GM23338 (cell line): ENCODE results near the gene PCGF2. TPM values are rescaled to one million over a fixed set of nuclear protein-coding genes. Genes with fewer than 3 reads are reported as not detected.
A peak's percentile ranks its signal among the peaks of the same experiment; 100 is the strongest.

Experiments used
- ATAC-seq: fragments of 200-7000 bp; cut with Tn5 transposase; 3 replicates; pipeline ENCODE4 v1.9.1; 2020
- DNase-seq: peaks from one replicate; pipeline ENCODE4 v3.0.0-alpha.2; 2015; ENCODE audit warnings: low spot score
- H2AFZ ChIP-seq: fragments of 200-600 bp; sonication (generic); 2 replicates; pipeline ENCODE4 v1.8.0; 2016; ENCODE audit warnings: antibody characterized with exemption, mild to moderate bottlenecking, moderate library complexity
- H3F3A ChIP-seq: fragments of 200-600 bp; sonication (generic); replicated peaks from 2 replicates; pipeline ENCODE4 v1.8.0; 2017; ENCODE audit warnings: antibody characterized with exemption, mixed run types, low read depth
- H3K27ac ChIP-seq: fragments of 200-600 bp; sonication (generic); 2 replicates; pipeline ENCODE4 v1.6.1; 2016; ENCODE audit warnings: low read depth
- H3K27me3 ChIP-seq: fragments of 200-600 bp; sonication (generic); 2 replicates; pipeline ENCODE4 v1.8.0; 2016; ENCODE audit warnings: mild to moderate bottlenecking, mixed run types, moderate library complexity; ENCODE audit not compliant: insufficient read depth
- H3K36me3 ChIP-seq: fragments of 200-600 bp; sonication (generic); 2 replicates; pipeline ENCODE4 v1.8.0; 2016; ENCODE audit warnings: mild to moderate bottlenecking; ENCODE audit not compliant: insufficient read depth
- H3K4me1 ChIP-seq: fragments of 200-600 bp; sonication (generic); 2 replicates; pipeline ENCODE4 v1.8.0; 2016; ENCODE audit warnings: mild to moderate bottlenecking, moderate library complexity; ENCODE audit not compliant: insufficient read depth
- H3K4me2 ChIP-seq: fragments of 200-600 bp; sonication (generic); 2 replicates; pipeline ENCODE4 v1.7.1; 2017; ENCODE audit warnings: mixed run types
- H3K4me3 ChIP-seq: fragments of 200-600 bp; sonication (generic); 2 replicates; pipeline ENCODE4 v1.6.1; 2016; ENCODE audit warnings: mixed run types
- H3K79me2 ChIP-seq: fragments of 200-600 bp; sonication (generic); replicated peaks from 2 replicates; pipeline ENCODE4 v1.8.0; 2017; ENCODE audit warnings: mild to moderate bottlenecking; ENCODE audit not compliant: insufficient read depth
- H3K9me2 ChIP-seq: fragments of 200-600 bp; sonication (generic); 2 replicates; pipeline ENCODE4 v1.8.0; 2017; ENCODE audit not compliant: insufficient read depth
- H4K20me1 ChIP-seq: fragments of 200-600 bp; sonication (generic); replicated peaks from 2 replicates; pipeline ENCODE4 v1.8.0; 2017; ENCODE audit warnings: mild to moderate bottlenecking; ENCODE audit not compliant: insufficient read depth
- H3K27ac Mint-ChIP-seq: 2 replicates; pipeline ENCODE4 v1.8.0; 2020; ENCODE audit warnings: inconsistent platforms, mild to moderate bottlenecking, moderate library complexity, mixed read lengths
- H3K27me3 Mint-ChIP-seq: 3 replicates; pipeline ENCODE4 v1.8.0; 2022; ENCODE audit warnings: low read depth, mild to moderate bottlenecking, moderate library complexity, mixed read lengths, inconsistent platforms; ENCODE audit not compliant: insufficient read depth, poor library complexity
- H3K36me3 Mint-ChIP-seq: 3 replicates; pipeline ENCODE4 v1.8.0; 2021; ENCODE audit warnings: low read depth, mild to moderate bottlenecking, inconsistent platforms, moderate library complexity, mixed read lengths
- H3K4me1 Mint-ChIP-seq: 3 replicates; pipeline ENCODE4 v1.8.0; 2020; ENCODE audit warnings: mild to moderate bottlenecking, inconsistent platforms, mixed read lengths
- H3K4me3 Mint-ChIP-seq: 3 replicates; pipeline ENCODE4 v1.8.0; 2021; ENCODE audit warnings: moderate library complexity, mild to moderate bottlenecking, inconsistent platforms, mixed read lengths
- H3K9me3 Mint-ChIP-seq: 3 replicates; pipeline ENCODE4 v1.8.0; 2020; ENCODE audit warnings: moderate library complexity, mild to moderate bottlenecking, inconsistent platforms, mixed read lengths
- CTCF ChIP-seq, 2 experiments: fragments of 200-600 bp in 1 of 2; sonication (generic) in 1 of 2; conservative IDR thresholded peaks; 2 replicates each; pipeline versions ENCODE4 v1.5.1 to v1.6.1; 2016 to 2017; ENCODE audit warnings: antibody characterized with exemption in 2 of 2, low read depth in 2 of 2, mild to moderate bottlenecking in 2 of 2, moderate library complexity in 1 of 2
- JUNB ChIP-seq: IDR thresholded peaks from one replicate; pipeline ENCODE4 v1.6.1; 2016; ENCODE audit warnings: antibody characterized with exemption; ENCODE audit not compliant: unreplicated experiment
- NANOG ChIP-seq: IDR thresholded peaks from 2 replicates; pipeline ENCODE4 v1.6.1; 2016; ENCODE audit warnings: antibody characterized with exemption, borderline replicate concordance
- POLR2AphosphoS5 ChIP-seq: IDR thresholded peaks from 2 replicates; pipeline ENCODE4 v1.6.1; 2016; ENCODE audit warnings: antibody characterized with exemption, low read depth
- REST ChIP-seq: IDR thresholded peaks from one replicate; pipeline ENCODE4 v1.6.1; 2018; ENCODE audit warnings: antibody characterized with exemption; ENCODE audit not compliant: unreplicated experiment
- ZNF114 ChIP-seq: fragments of 250-450 bp; sonication (Bioruptor Pico); IDR thresholded peaks from 2 replicates; pipeline ENCODE4 v1.5.0; 2020; ENCODE audit warnings: mild to moderate bottlenecking, moderate library complexity
- ZNF331 ChIP-seq: fragments of 250-450 bp; sonication (Bioruptor Pico); IDR thresholded peaks from 2 replicates; pipeline ENCODE4 v1.5.0; 2020; ENCODE audit warnings: low read depth, mild to moderate bottlenecking, moderate library complexity
- polyA plus RNA-seq: library from polyadenylated mRNA; unstranded; fragments of >200 nt; fragmentation: Nextera tagmentation; extraction: Ambion mirVana; gene quantifications from 2 replicates; pipeline ENCODE4 v1.2.1, GENCODE V29; 2016
- total RNA-seq: library from RNA; depleted of rRNA; stranded (reverse); fragments of >200 nt; shearing (Covaris generic); gene quantifications from 2 replicates; pipeline ENCODE4 v1.2.3, GENCODE V29; 2014
- TF ChIP-seq, protein P1 (sequence below): IDR thresholded peaks from 2 replicates; pipeline ENCODE4 v1.6.1; 2016; ENCODE audit warnings: antibody characterized with exemption

Gene PCGF2
- total and polyA plus RNA-seq, 2 experiments from 2014 or later: 21.1 to 51.9 TPM

DNA sequence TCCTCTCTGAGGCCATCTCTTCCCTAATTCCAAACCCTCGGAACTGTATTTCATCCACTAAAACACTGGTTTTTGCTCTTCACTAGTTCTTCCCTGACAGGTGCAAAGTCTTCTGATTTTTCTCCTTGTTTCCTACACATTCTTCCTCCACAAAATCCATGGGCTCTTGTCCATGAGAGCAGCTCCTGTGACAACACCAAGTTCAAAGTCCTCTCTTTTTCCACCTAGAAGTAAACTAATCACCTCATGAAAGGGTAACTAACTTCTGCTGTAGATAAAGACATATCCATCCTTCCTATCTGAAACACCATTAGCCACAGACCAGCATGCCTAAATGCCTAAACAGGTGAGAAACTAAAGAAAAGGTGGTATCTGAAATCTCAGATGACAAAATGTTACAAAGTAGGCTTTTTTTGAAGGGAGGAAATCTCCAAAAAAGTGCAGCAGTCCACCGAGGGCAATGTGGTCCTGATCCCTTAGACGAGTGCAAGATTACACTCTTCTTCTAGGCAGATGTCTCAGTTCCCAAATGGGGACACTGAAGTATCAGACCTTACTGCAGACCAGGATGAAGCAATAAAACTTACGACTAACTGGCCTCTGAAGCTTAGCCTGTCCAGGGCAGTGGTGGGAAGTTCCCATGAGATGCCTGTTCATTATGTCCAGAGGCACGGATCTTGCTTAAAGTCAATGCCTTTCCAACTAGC lies 48.5 kb upstream of the PCGF2 start:
- Histone ChIP-seq H2AFZ (no peak overlapping the region), H3K79me2 (peaks cover 71% of the 10 kb centered on the region), H3F3A (peaks cover 10% of the 10 kb centered on the region; the same call in 1 of the 2 replicates), H3K4me2 (no peak overlapping the region), H3K4me1 (peaks cover 16% of the 10 kb centered on the region), H4K20me1 (peaks cover 29% of the 10 kb centered on the region), H3K27me3 (no peaks in the 10 kb centered on the region), H3K9me2 (no peaks in the 10 kb centered on the region), H3K27ac (no peak overlapping the region), H3K36me3 (peaks cover 7% of the 10 kb centered on the region; the same call in 1 of the 2 replicates), H3K4me3 (no peak overlapping the region)
- DNase-seq: no peak
- Mint-ChIP-seq H3K36me3 (peaks cover 47% of the 10 kb centered on the region), H3K9me3 (peaks cover 2% of the 10 kb centered on the region; the same call in 2 of the 3 replicates), H3K27ac (0 out of 2 replicates have a peak overlapping the region, but pooled peaks have one; percentile 12), H3K4me1 (peaks cover 23% of the 10 kb centered on the region), H3K27me3 (peaks cover 4% of the 10 kb centered on the region), H3K4me3 (peak overlapping the region; percentile 25; the same call in 2 of the 3 replicates)
- ATAC-seq: no peak
- TF ChIP-seq CTCF (conservative IDR thresholded peaks at IDR 0.05; ENCODE audit: low read depth in 2 of 2) (no peak), ZNF331 (no peak), REST (no peak), NANOG (no peak), POLR2AphosphoS5 (no peak), JUNB (no peak)

- peaks cover 29% of the 10 kb centered on the region for H4K20me1 ChIP-seq
- ATAC-seq (no peak), DNase-seq (no peak)
- H3K9me3 Mint-ChIP-seq: peaks cover 2% of the 10 kb centered on the region; the same call in 2 of the 3 replicates
- H3K4me3 ChIP-seq: no peak overlapping the region
- H3K27ac ChIP-seq: no peak overlapping the region
- peaks cover 7% of the 10 kb centered on the region for H3K27me3 Mint-ChIP-seq
- no peak overlapping the region for H3K4me3 Mint-ChIP-seq
- no peaks in the 10 kb centered on the region for H3K36me3 ChIP-seq
- no peaks in the 10 kb centered on the region for H3K9me2 ChIP-seq
- H3K79me2 ChIP-seq: peaks cover 92% of the 10 kb centered on the region
- peaks cover 10% of the 10 kb centered on the region; the same call in 1 of the 2 replicates for H3F3A ChIP-seq
- no peaks in the 10 kb centered on the region for H3K27me3 ChIP-seq
- peaks cover 34% of the 10 kb centered on the region for H3K36me3 Mint-ChIP-seq
- H3K27ac Mint-ChIP-seq: no peak overlapping the region
- H3K4me1 Mint-ChIP-seq: peaks cover 33% of the 10 kb centered on the region
- peaks cover 25% of the 10 kb centered on the region for H3K4me1 ChIP-seq
- no peak overlapping the region for H2AFZ ChIP-seq
- H3K4me2 ChIP-seq: no peak overlapping the region
- TF ChIP-seq, protein P1, sequence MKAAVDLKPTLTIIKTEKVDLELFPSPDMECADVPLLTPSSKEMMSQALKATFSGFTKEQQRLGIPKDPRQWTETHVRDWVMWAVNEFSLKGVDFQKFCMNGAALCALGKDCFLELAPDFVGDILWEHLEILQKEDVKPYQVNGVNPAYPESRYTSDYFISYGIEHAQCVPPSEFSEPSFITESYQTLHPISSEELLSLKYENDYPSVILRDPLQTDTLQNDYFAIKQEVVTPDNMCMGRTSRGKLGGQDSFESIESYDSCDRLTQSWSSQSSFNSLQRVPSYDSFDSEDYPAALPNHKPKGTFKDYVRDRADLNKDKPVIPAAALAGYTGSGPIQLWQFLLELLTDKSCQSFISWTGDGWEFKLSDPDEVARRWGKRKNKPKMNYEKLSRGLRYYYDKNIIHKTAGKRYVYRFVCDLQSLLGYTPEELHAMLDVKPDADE: no peak
- TF ChIP-seq ZNF114 (CRISPR knock-in tag): no peak
These were observed 46.1 kb upstream of the PCGF2 start for GRCh38 chr17:38794221-38794620.
